VCaP (cell line): Measurements from ENCODE around the gene CARM1.
"Not testable (repeated sequence)": the region's sequence is repeated elsewhere in the genome, so short reads cannot be mapped to it uniquely, and the experiment has no call there.

Source experiments
- H3K27ac ChIP-seq: fragments of 450-650 bp; 2 replicates; pipeline ENCODE4 v1.5.1; 2017
- CTCF ChIP-seq: fragments of 450-650 bp; conservative IDR thresholded peaks from 2 replicates; pipeline ENCODE4 v1.5.1; 2017; ENCODE audit warnings: mild to moderate bottlenecking, moderate library complexity

The CARM1 gene

GRCh38 chr19:10830931-10831779, 40.2 kb upstream of the CARM1 start:
- TF ChIP-seq CTCF: no peak
- H3K27ac ChIP-seq: no peak overlapping the region

DNA sequence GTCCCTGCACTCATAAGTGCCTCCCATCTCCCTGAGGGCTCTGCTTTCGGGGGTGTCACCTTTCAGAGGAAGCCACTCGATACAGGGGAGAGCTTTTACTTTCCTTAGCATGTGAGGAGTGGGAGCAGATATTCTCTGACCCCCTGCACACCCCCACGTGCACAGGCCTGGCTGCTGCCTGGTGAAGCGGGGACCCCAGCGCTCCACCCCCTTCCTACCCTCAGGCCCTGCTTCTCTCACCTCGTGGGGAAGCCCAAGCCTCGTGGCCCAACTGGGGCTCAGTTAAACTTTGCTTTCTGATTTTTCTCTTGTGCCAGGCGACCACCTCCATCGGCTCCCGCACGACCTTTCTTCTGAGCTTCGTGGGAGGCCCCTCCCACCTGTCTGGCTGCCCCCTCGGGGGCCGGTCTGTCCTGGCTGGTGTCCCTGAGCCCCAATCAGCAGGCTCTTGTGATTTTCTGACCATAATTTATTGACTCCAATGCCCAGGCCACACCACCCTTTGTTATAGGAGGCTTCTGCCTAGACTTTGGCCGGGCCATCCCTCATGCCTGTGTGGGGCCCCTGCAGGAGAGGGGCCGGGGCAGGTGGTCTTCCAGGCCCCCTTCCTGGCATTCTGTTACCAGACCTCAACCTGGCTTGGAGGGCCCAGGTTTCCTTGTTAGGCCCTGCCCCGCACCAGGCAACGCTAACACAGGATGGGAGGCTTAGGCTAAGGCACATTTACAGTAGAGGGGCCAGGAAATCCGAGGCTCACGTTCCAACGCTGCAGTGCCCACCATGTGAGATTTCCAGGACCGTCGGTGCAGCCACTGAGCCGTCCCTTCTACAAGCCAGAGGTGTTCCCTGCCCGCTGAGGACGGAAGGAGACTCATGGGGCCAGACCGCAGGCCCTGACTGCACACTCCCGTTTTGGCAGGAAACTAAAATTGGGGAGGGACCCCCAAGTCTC, 39.1 kb upstream of the CARM1 start:
- TF ChIP-seq CTCF: no peak
- no peak overlapping the region for H3K27ac ChIP-seq

- TF ChIP-seq CTCF: no peak
- no peak overlapping the region for H3K27ac ChIP-seq
These were observed 38.4 kb upstream of the CARM1 start for GRCh38 chr19:10832939-10833296.

- no peak for TF ChIP-seq CTCF
- H3K27ac ChIP-seq: peak overlapping the region; percentile 93
These were observed 36.1 kb upstream of the CARM1 start for GRCh38 chr19:10835089-10835753.

- TF ChIP-seq CTCF: no peak
- H3K27ac ChIP-seq: peak within 1 kb of the TSS; percentile 93
These were observed 35.4 kb upstream of the CARM1 start, which contains the start of gene TMED1 for GRCh38 chr19:10835754-10836478. TSS of gene TMED1 (minus strand) at chr19:10836212. CDS start at chr19:10836191, 21 bp downstream.

GRCh38 chr19:10836479-10837330, 34.6 kb upstream of the CARM1 start:
- TF ChIP-seq CTCF: no peak
- H3K27ac ChIP-seq: peak overlapping the region; percentile 93

GRCh38 chr19:10837649-10838048, 33.7 kb upstream of the CARM1 start:
- H3K27ac ChIP-seq: not testable (repeated sequence)
